GM19397 (cell line): ENCODE measurements around the gene ECT2.
"Not testable (repeated sequence)": the region's sequence is repeated elsewhere in the genome, so short reads cannot be mapped to it uniquely, and the experiment has no call there.

Experiments used
- ATAC-seq: cut with Tn5 transposase; IDR thresholded peaks from one replicate; pipeline ENCODE4 v1.9.1; 2021; ENCODE audit warnings: mild to moderate bottlenecking, moderate library complexity; ENCODE audit not compliant: unreplicated experiment

ECT2 gene

GRCh38 chr3:172750368-172751174, at the start of gene ECT2:
Gene ECT2, plus strand, starts transcription at chr3:172750726. Its CDS starts 3,805 bp downstream, at chr3:172754531.
- ATAC-seq = peak; percentile 97

- ATAC-seq = no peak
Measured at GRCh38 chr3:172700936-172701455, 49.5 kb upstream of the ECT2 start.

- ATAC-seq = no peak
Measured at GRCh38 chr3:172701751-172702150, 48.8 kb upstream of the ECT2 start.

- ATAC-seq = no peak
Measured at GRCh38 chr3:172702256-172702655, 48.3 kb upstream of the ECT2 start.

- ATAC-seq = not testable (repeated sequence)
Measured at GRCh38 chr3:172702731-172703130, 47.8 kb upstream of the ECT2 start.

- ATAC-seq = no peak
Measured at GRCh38 chr3:172704001-172704400, 46.5 kb upstream of the ECT2 start.

- ATAC-seq = no peak
Measured at GRCh38 chr3:172705170-172705569, 45.4 kb upstream of the ECT2 start.

GRCh38 chr3:172707030-172707429, 43.5 kb upstream of the ECT2 start:
- no peak for ATAC-seq

- no peak for ATAC-seq
Measured at GRCh38 chr3:172707967-172708366, 42.6 kb upstream of the ECT2 start.

GRCh38 chr3:172708921-172709773, 41.4 kb upstream of the ECT2 start:
- no peak for ATAC-seq

GRCh38 chr3:172709774-172710663, 40.5 kb upstream of the ECT2 start:
- peak; percentile 2 for ATAC-seq

- ATAC-seq = peak; percentile 100
Measured at GRCh38 chr3:172710664-172711453, 39.7 kb upstream of the ECT2 start, which contains the start of gene NCEH1. Gene NCEH1, minus strand, starts transcription at chr3:172711067. Its CDS starts 83 bp downstream, at chr3:172710984.

GRCh38 chr3:172711454-172711795, 39.1 kb upstream of the ECT2 start:
- peak; percentile 12 for ATAC-seq

GRCh38 chr3:172713316-172713715, 37.2 kb upstream of the ECT2 start:
- no peak for ATAC-seq

- ATAC-seq = no peak
Measured at GRCh38 chr3:172716476-172716875, 34.0 kb upstream of the ECT2 start.

GRCh38 chr3:172717493-172718088, 32.9 kb upstream of the ECT2 start:
- no peak for ATAC-seq

- ATAC-seq = not testable (repeated sequence)
Measured at GRCh38 chr3:172722536-172723040, 27.9 kb upstream of the ECT2 start.

GRCh38 chr3:172726380-172726779, 24.1 kb upstream of the ECT2 start:
- ATAC-seq = no peak

GRCh38 chr3:172735014-172735413, 15.5 kb upstream of the ECT2 start:
- ATAC-seq = no peak
